Upper lobe of left lung (tissue), 4 donors: Measurements from ENCODE around the gene SLC23A2.
"Not testable (repeated sequence)": the region's sequence is repeated elsewhere in the genome, so short reads cannot be mapped to it uniquely, and the experiment has no call there.

Experiments used
- EP300 ChIP-seq, 4 donors: sonication (generic); formaldehyde crosslinking; IDR thresholded peaks; one replicate each; pipeline ENCODE4 v1.5.1; 2017; ENCODE audit warnings: antibody characterized with exemption in 4 of 4, control low read depth in 2 of 4
- POLR2A ChIP-seq, 4 donors: fragments of 450-650 bp; IDR thresholded peaks; one replicate each; pipeline ENCODE4 v1.5.1; 2016 to 2017; ENCODE audit warnings: antibody characterized with exemption in 4 of 4, mild to moderate bottlenecking in 2 of 4
- POLR2AphosphoS5 ChIP-seq, 2 donors: sonication (generic); formaldehyde crosslinking; IDR thresholded peaks; one replicate each; pipeline ENCODE4 v1.5.1; 2017; ENCODE audit warnings: antibody characterized with exemption in 2 of 2
- TF ChIP-seq, protein P1 (sequence below), 6 experiments: fragments of 450-650 bp in 4 of 6; fragments of 200-600 bp in 2 of 6; sonication (generic) in 2 of 6; IDR thresholded peaks; one replicate each; pipeline ENCODE4 v1.5.1; 2016 to 2019; ENCODE audit warnings: antibody characterized with exemption in 6 of 6

GRCh38 chr20:4976014-4976413, 25.3 kb downstream of the SLC23A2 start:
- TF ChIP-seq, protein P1, sequence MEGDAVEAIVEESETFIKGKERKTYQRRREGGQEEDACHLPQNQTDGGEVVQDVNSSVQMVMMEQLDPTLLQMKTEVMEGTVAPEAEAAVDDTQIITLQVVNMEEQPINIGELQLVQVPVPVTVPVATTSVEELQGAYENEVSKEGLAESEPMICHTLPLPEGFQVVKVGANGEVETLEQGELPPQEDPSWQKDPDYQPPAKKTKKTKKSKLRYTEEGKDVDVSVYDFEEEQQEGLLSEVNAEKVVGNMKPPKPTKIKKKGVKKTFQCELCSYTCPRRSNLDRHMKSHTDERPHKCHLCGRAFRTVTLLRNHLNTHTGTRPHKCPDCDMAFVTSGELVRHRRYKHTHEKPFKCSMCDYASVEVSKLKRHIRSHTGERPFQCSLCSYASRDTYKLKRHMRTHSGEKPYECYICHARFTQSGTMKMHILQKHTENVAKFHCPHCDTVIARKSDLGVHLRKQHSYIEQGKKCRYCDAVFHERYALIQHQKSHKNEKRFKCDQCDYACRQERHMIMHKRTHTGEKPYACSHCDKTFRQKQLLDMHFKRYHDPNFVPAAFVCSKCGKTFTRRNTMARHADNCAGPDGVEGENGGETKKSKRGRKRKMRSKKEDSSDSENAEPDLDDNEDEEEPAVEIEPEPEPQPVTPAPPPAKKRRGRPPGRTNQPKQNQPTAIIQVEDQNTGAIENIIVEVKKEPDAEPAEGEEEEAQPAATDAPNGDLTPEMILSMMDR (IDR thresholded peaks at IDR 0.05): not testable (repeated sequence)
- not testable (repeated sequence) for TF ChIP-seq POLR2A, EP300, POLR2AphosphoS5 (IDR thresholded peaks at IDR 0.05)
